CD4-positive, alpha-beta T cell (primary cell): ENCODE measurements around the gene MACROD2. TPM values are rescaled to one million over a fixed set of nuclear protein-coding genes. Genes with fewer than 3 reads are reported as not detected.
"Not testable (repeated sequence)": the region's sequence is repeated elsewhere in the genome, so short reads cannot be mapped to it uniquely, and the experiment has no call there.

Experiments used
- ATAC-seq: fragments of 200-7000 bp; cut with Tn5 transposase; one replicate; pipeline ENCODE4 v1.10.0; 2022; ENCODE audit warnings: mild to moderate bottlenecking; ENCODE audit not compliant: poor library complexity
- CTCF ChIA-PET: fragments of 350-600 bp; sonication (Branson Sonifier 250); formaldehyde crosslinking; loops from one replicate; lab custom pipeline; 2021; ENCODE audit warnings: antibody characterized with exemption, inconsistent platforms; lab: Charles Lee
- POLR2A ChIA-PET: fragments of 350-600 bp; sonication (Branson Sonifier 250); formaldehyde crosslinking; loops from one replicate; lab custom pipeline; 2021; ENCODE audit warnings: antibody characterized with exemption, inconsistent platforms; lab: Charles Lee
- DNase-seq, 14 experiments: peaks; one replicate each; pipeline ENCODE4 v3.0.0-alpha.2; 2013 to 2020; ENCODE audit warnings: mixed read lengths in 2 of 14
- H3K27ac ChIP-seq, 2 donors: one replicate each; pipeline versions ENCODE4 v1.5.1 to v1.7.0; 2013; ENCODE audit warnings: low read length in 2 of 2, low read depth in 1 of 2, mild to moderate bottlenecking in 1 of 2
- H3K27me3 ChIP-seq, 2 experiments: 1 replicate in 1 of 2; 2 replicates in 1 of 2; pipeline versions ENCODE4 v1.6.1 to v1.7.0; 2013; ENCODE audit warnings: low read length in 2 of 2, control low read depth in 1 of 2, mild to moderate bottlenecking in 1 of 2, moderate library complexity in 1 of 2; ENCODE audit not compliant: insufficient read depth in 2 of 2, control insufficient read depth in 1 of 2
- H3K36me3 ChIP-seq: one replicate; pipeline ENCODE4 v1.6.1; 2013; ENCODE audit warnings: low read length, control low read depth; ENCODE audit not compliant: insufficient read depth
- H3K4me1 ChIP-seq: one replicate; pipeline ENCODE4 v1.6.1; 2013; ENCODE audit warnings: low read length, control low read depth; ENCODE audit not compliant: insufficient read depth
- H3K4me3 ChIP-seq: one replicate; pipeline ENCODE4 v1.5.1; 2013; ENCODE audit warnings: mild to moderate bottlenecking, low read length, moderate library complexity
- H3K9me3 ChIP-seq, 2 experiments: 1 replicate in 1 of 2; 2 replicates in 1 of 2; pipeline versions ENCODE4 v1.6.1 to v1.7.0; 2013; ENCODE audit warnings: low read length in 2 of 2, mild to moderate bottlenecking in 2 of 2, control low read depth in 1 of 2, moderate library complexity in 1 of 2; ENCODE audit not compliant: control insufficient read depth in 1 of 2, insufficient read depth in 1 of 2
- H3K27ac Mint-ChIP-seq: one replicate; pipeline ENCODE4 v1.8.0; 2020; ENCODE audit warnings: mixed read lengths
- H3K27me3 Mint-ChIP-seq: one replicate; pipeline ENCODE4 v1.8.0; 2021; ENCODE audit warnings: mixed read lengths
- H3K36me3 Mint-ChIP-seq: one replicate; pipeline ENCODE4 v1.8.0; 2021; ENCODE audit warnings: low read depth, mixed read lengths
- H3K4me1 Mint-ChIP-seq: one replicate; pipeline ENCODE4 v1.8.0; 2021; ENCODE audit warnings: low read depth, mixed read lengths
- H3K4me3 Mint-ChIP-seq: one replicate; pipeline ENCODE4 v1.8.0; 2020; ENCODE audit warnings: mild to moderate bottlenecking, mixed read lengths
- H3K9me3 Mint-ChIP-seq: one replicate; pipeline ENCODE4 v1.8.0; 2020; ENCODE audit warnings: mixed read lengths
- intact Hi-C, 2 experiments: fragments of 100-400 bp; cut with DNase I in 1 of 2; cut with micrococcal nuclease in 1 of 2; formaldehyde crosslinking; loops; one replicate each; pipeline versions ENCODE4 v1.15.1 to v1.9.0; 2023 to 2025; cut with DNase I, micrococcal nuclease
- total RNA-seq, 174 experiments: library from RNA in 2 of 174; stranded (reverse) in 2 of 174; gene quantifications; one replicate each; pipeline ENCODE4 v1.2.3 and lab custom pipeline; 2021 to 2026
- TF ChIP-seq, protein P1 (sequence below): fragments of 200-600 bp; IDR thresholded peaks from one replicate; pipeline ENCODE4 v1.8.0; 2022; ENCODE audit warnings: antibody characterized with exemption, mild to moderate bottlenecking

The MACROD2 gene
- total RNA-seq, 2 experiments from 2014 or later: not detected

DNA sequence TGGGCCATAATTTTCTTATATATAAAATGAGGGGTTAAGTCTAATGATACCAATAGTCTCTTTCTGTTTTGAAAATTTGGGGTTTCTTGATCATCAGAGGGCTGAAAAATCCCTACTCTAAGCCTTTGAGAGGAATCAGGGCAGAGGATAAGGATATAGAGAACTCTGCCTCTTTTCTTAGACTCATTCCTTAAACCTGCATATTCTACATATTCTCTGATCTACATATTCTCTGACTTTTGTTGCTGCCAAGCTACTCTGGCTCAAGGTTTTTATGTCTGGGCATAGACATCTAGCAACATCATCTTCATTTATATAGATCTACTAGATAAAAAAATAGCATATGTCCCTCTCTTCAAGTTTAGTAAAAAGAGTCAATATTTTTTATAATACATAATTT lies 270.9 kb downstream of the MACROD2 start:
- H3K4me1 Mint-ChIP-seq: no peaks in the 10 kb centered on the region
- intact Hi-C loops: no loop called here
- ATAC-seq: no peak

DNA sequence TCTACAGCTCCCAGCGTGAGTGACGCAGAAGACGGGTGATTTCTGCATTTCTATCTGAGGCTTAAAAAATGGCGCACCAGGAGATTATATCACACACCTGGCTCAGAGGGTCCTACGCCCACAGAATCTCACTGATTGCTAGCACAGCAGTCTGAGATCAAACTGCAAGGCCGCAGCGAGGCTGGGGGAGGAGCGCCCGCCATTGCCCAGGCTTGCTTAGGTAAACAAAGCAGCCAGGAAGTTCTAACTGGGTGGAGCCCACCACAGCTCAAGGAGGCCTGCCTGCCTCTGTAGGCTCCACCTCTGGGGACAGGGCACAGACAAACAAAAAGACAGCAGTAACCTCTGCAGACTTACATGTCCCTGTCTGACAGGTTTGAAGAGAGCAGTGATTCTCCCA lies 275.4 kb downstream of the MACROD2 start:
- POLR2A ChIA-PET: not testable (repeated sequence)

More for the DNA sequence above, 270.9 kb downstream of the MACROD2 start:
- ChIA-PET POLR2A (no interaction called here), CTCF (no interaction called here)
- H3K4me3 Mint-ChIP-seq: no peak overlapping the region
- Histone ChIP-seq H3K27ac (no peak overlapping the region), H3K27me3 (no peaks in the 10 kb centered on the region), H3K36me3 (no peaks in the 10 kb centered on the region), H3K4me1 (no peaks in the 10 kb centered on the region), H3K9me3 (no peaks in the 10 kb centered on the region), H3K4me3 (no peak overlapping the region)
- no peak overlapping the region for H3K27ac Mint-ChIP-seq
- peaks cover 8% of the 10 kb centered on the region for H3K9me3 Mint-ChIP-seq
- TF ChIP-seq, protein P1, sequence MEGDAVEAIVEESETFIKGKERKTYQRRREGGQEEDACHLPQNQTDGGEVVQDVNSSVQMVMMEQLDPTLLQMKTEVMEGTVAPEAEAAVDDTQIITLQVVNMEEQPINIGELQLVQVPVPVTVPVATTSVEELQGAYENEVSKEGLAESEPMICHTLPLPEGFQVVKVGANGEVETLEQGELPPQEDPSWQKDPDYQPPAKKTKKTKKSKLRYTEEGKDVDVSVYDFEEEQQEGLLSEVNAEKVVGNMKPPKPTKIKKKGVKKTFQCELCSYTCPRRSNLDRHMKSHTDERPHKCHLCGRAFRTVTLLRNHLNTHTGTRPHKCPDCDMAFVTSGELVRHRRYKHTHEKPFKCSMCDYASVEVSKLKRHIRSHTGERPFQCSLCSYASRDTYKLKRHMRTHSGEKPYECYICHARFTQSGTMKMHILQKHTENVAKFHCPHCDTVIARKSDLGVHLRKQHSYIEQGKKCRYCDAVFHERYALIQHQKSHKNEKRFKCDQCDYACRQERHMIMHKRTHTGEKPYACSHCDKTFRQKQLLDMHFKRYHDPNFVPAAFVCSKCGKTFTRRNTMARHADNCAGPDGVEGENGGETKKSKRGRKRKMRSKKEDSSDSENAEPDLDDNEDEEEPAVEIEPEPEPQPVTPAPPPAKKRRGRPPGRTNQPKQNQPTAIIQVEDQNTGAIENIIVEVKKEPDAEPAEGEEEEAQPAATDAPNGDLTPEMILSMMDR: no peak
- no peaks in the 10 kb centered on the region for H3K27me3 Mint-ChIP-seq
- DNase-seq: no peak
- no peaks in the 10 kb centered on the region for H3K36me3 Mint-ChIP-seq

DNA sequence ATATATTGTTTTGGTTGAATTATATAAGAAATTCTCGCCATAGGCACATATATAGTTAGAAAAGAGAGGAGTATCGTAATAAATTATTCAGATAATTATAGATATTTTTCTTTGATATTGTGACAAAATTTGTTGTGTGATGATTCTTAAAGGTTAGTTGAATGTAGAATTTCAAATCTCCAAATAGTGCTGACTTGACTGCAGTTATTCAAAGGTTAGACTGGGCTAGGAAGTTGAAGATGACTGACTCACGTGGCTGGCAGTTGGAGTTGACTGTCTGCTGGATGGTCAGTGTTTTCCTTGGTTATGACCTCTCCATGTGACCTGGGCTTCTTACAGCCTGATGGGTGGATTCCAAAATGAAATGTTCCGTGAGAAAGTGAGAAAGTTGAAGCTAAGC lies 286.8 kb downstream of the MACROD2 start:
- Histone ChIP-seq H3K4me3 (no peak overlapping the region), H3K27ac (no peak overlapping the region), H3K4me1 (no peaks in the 10 kb centered on the region), H3K36me3 (no peaks in the 10 kb centered on the region), H3K9me3 (peaks cover 0 to under 1% of the 10 kb centered on the region in 2 experiments), H3K27me3 (no peaks in the 10 kb centered on the region)
- intact Hi-C loops: no loop called here
- CTCF ChIA-PET: no interaction called here
- ATAC-seq (no peak), DNase-seq (no peak)
- POLR2A ChIA-PET: no interaction called here
- Mint-ChIP-seq H3K4me3 (no peak overlapping the region), H3K27ac (no peak overlapping the region), H3K4me1 (no peaks in the 10 kb centered on the region), H3K9me3 (peaks cover 9% of the 10 kb centered on the region), H3K27me3 (no peaks in the 10 kb centered on the region), H3K36me3 (no peaks in the 10 kb centered on the region)
- TF ChIP-seq, protein P1: no peak

More for the DNA sequence above, 275.4 kb downstream of the MACROD2 start:
- H3K4me3 ChIP-seq, CTCF ChIA-PET, H3K4me1 ChIP-seq, ATAC-seq, DNase-seq, H3K4me1 Mint-ChIP-seq, H3K9me3 ChIP-seq, H3K4me3 Mint-ChIP-seq, H3K27ac Mint-ChIP-seq, intact Hi-C loops, H3K27me3 Mint-ChIP-seq, H3K27me3 ChIP-seq, H3K36me3 ChIP-seq, H3K36me3 Mint-ChIP-seq, H3K27ac ChIP-seq, H3K9me3 Mint-ChIP-seq: not testable (repeated sequence)

DNA sequence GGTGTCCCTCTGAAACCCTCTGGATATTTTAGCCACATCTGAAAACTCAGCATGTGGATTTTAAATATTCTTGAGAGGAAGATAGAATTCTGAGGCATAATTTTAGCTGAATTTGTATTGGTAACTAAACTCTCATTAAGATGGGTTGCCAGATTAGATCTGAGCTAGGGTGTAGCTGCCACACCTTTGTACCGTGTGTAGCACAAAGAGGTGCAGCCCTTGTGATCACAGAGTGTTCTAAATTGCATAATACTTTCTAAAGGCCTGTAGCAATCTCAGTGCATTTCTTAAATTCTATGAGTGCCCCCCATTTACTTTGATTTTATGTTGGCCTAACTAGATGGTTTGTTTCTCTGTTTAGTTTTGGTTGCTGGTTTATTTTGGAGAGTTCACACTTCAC lies 289.1 kb downstream of the MACROD2 start:
- no peak overlapping the region for H3K4me3 Mint-ChIP-seq
- ChIA-PET CTCF (no interaction called here), POLR2A (no interaction called here)
- Histone ChIP-seq H3K9me3 (peaks cover 0 to 2% of the 10 kb centered on the region in 2 experiments), H3K4me3 (no peak overlapping the region), H3K27ac (no peak overlapping the region), H3K27me3 (no peaks in the 10 kb centered on the region), H3K36me3 (no peaks in the 10 kb centered on the region), H3K4me1 (no peaks in the 10 kb centered on the region)
- H3K27me3 Mint-ChIP-seq: no peaks in the 10 kb centered on the region
- no peak overlapping the region for H3K27ac Mint-ChIP-seq
- DNase-seq (no peak), ATAC-seq (no peak)
- TF ChIP-seq, protein P1: no peak
- H3K4me1 Mint-ChIP-seq: no peaks in the 10 kb centered on the region
- no peaks in the 10 kb centered on the region for H3K36me3 Mint-ChIP-seq
- H3K9me3 Mint-ChIP-seq: peaks cover 5% of the 10 kb centered on the region
- intact Hi-C loops: no loop called here
